K562 (cell line): ENCODE data around the gene ABCG2. TPM values are rescaled to one million over a fixed set of nuclear protein-coding genes. Genes with fewer than 3 reads are reported as not detected.

ENCODE experiments used
- ATAC-seq: fragments of 200-7000 bp; cut with Tn5 transposase; 3 replicates; pipeline ENCODE4 v1.9.1; 2020; ENCODE audit warnings: moderate library complexity
- BruUV-seq: library from RNA; stranded (reverse); fragments of 400-500 nt; replicated peaks from 2 replicates; lab custom pipeline; 2021; lab: Mats Ljungman, UMichigan
- CTCF ChIA-PET: fragments of 300-600 bp; formaldehyde crosslinking; extraction: SDS; loops from one replicate; lab custom pipeline; 2021; ENCODE audit warnings: low intra/inter-chr PET ratio; lab: Yijun Ruan, JAX
- POLR2A ChIA-PET: fragments of 300-600, 350-650 bp; sonication (Branson Sonifier 250); formaldehyde crosslinking; extraction: SDS; loops from one replicate; lab custom pipeline; 2021; ENCODE audit warnings: antibody characterized with exemption, inconsistent platforms; lab: Yijun Ruan, JAX
- DNase-seq, 4 experiments: peaks; one replicate each; pipeline versions ENCODE4 v3.0.0 to v3.0.0-alpha.2; 2011 to 2018; ENCODE audit warnings: low spot score in 3 of 4, mixed read lengths in 3 of 4; ENCODE audit errors: extremely low read depth in 1 of 4
- FAIRE-seq: peaks from 2 replicates; lab custom pipeline; 2011; peaks lifted over from hg19 to GRCh38; lab: Jason Lieb, UNC
- H2AFZ ChIP-seq: 2 replicates; pipeline ENCODE4 v1.6.0; 2011; ENCODE audit warnings: low read depth, low read length, control low read depth, inconsistent platforms
- H3K27ac ChIP-seq: fragments of 200-600 bp; 3 replicates; pipeline ENCODE4 v1.8.0; 2011; ENCODE audit warnings: low read depth, mild to moderate bottlenecking, control low read depth, inconsistent platforms, low read length, moderate library complexity, mixed read lengths; ENCODE audit errors: extremely low read depth
- H3K27me3 ChIP-seq, 2 experiments: fragments of 300-600 bp in 1 of 2; 2 replicates in 1 of 2; 3 replicates in 1 of 2; pipeline versions ENCODE4 v1.6.0 to v1.8.0; 2011; ENCODE audit warnings: inconsistent platforms in 2 of 2, low read length in 2 of 2, mild to moderate bottlenecking in 1 of 2, mixed read lengths in 1 of 2, moderate library complexity in 1 of 2; ENCODE audit not compliant: control insufficient read depth in 2 of 2, insufficient read depth in 2 of 2
- H3K36me3 ChIP-seq: fragments of 300-600 bp; 3 replicates; pipeline ENCODE4 v1.8.0; 2011; ENCODE audit warnings: mild to moderate bottlenecking, low read length, inconsistent platforms; ENCODE audit not compliant: control insufficient read depth, insufficient read depth
- H3K4me1 ChIP-seq, 2 experiments: fragments of 200-600 bp in 1 of 2; replicated peaks in 1 of 2; 2 replicates in 1 of 2; 3 replicates in 1 of 2; pipeline versions ENCODE4 v1.5.1 to v1.8.0; 2011; ENCODE audit warnings: inconsistent platforms in 2 of 2, low read length in 2 of 2, mild to moderate bottlenecking in 1 of 2, mixed read lengths in 1 of 2, moderate library complexity in 1 of 2; ENCODE audit not compliant: control insufficient read depth in 2 of 2, insufficient read depth in 2 of 2
- H3K4me2 ChIP-seq: 2 replicates; pipeline ENCODE4 v1.6.1; 2011; ENCODE audit warnings: low read length, control low read depth, inconsistent platforms, mixed read lengths; ENCODE audit not compliant: insufficient read depth
- H3K4me3 ChIP-seq: fragments of 200-600 bp; sonication (generic), shearing (Covaris generic); 2 replicates; pipeline ENCODE4 v1.5.1; 2016; ENCODE audit warnings: control low read depth, inconsistent platforms
- H3K79me2 ChIP-seq: fragments of 200-600 bp; 3 replicates; pipeline ENCODE4 v1.8.0; 2011; ENCODE audit warnings: low read length, inconsistent platforms; ENCODE audit not compliant: control insufficient read depth, insufficient read depth
- H3K9ac ChIP-seq, 2 experiments: 2 replicates each; pipeline versions ENCODE4 v1.6.0 to v1.6.1; 2011; ENCODE audit warnings: low read depth in 2 of 2, low read length in 2 of 2, control low read depth in 1 of 2, inconsistent platforms in 1 of 2, mild to moderate bottlenecking in 1 of 2, mixed read lengths in 1 of 2; ENCODE audit not compliant: insufficient read depth in 1 of 2
- H3K9me1 ChIP-seq: one replicate; pipeline ENCODE4 v1.6.0; 2011; ENCODE audit warnings: inconsistent platforms, mild to moderate bottlenecking, low read length, moderate library complexity; ENCODE audit not compliant: control insufficient read depth, insufficient read depth
- H3K9me3 ChIP-seq: replicated peaks from 2 replicates; pipeline ENCODE4 v1.5.1; 2011; ENCODE audit warnings: low read depth, low read length, inconsistent platforms; ENCODE audit not compliant: control insufficient read depth, insufficient read depth
- H4K20me1 ChIP-seq: replicated peaks from 2 replicates; pipeline ENCODE4 v1.6.1; 2011; ENCODE audit warnings: low read length, inconsistent platforms, mixed read lengths; ENCODE audit not compliant: control insufficient read depth, insufficient read depth
- ARNT ChIP-seq, 2 experiments: fragments of 450-650 bp; IDR thresholded peaks; 2 replicates each; pipeline ENCODE4 v1.6.1; 2016; ENCODE audit warnings: mild to moderate bottlenecking in 1 of 2
- C11orf30 ChIP-seq: fragments of 450-650 bp; IDR thresholded peaks from 2 replicates; pipeline ENCODE4 v1.6.1; 2016; ENCODE audit warnings: low read depth, mild to moderate bottlenecking
- CEBPZ ChIP-seq: fragments of 150-350 bp; IDR thresholded peaks from 2 replicates; pipeline ENCODE4 v1.6.1; 2014; ENCODE audit warnings: low read depth, mild to moderate bottlenecking, low read length, borderline replicate concordance
- ETS2 ChIP-seq: IDR thresholded peaks from 2 replicates; pipeline ENCODE4 v1.6.1; 2016; ENCODE audit warnings: borderline replicate concordance, missing genetic modification characterization, mild to moderate bottlenecking, moderate library complexity, missing compliant biosample characterization; ENCODE audit not compliant: poor library complexity, severe bottlenecking
- GTF2F1 ChIP-seq: IDR thresholded peaks from 2 replicates; pipeline ENCODE4 v1.6.1; 2011; ENCODE audit warnings: low read depth, low read length, improper control_type of control experiment
- HDAC3 ChIP-seq: fragments of 450-650 bp; IDR thresholded peaks from 2 replicates; pipeline ENCODE4 v1.6.1; 2018; ENCODE audit warnings: borderline replicate concordance, mild to moderate bottlenecking, moderate library complexity; ENCODE audit not compliant: partially characterized antibody
- HMGXB4 ChIP-seq: sonication (generic); formaldehyde crosslinking; IDR thresholded peaks from 2 replicates; pipeline ENCODE4 v1.8.1; 2023; ENCODE audit warnings: mild to moderate bottlenecking, missing genetic modification reagents
- MAFG ChIP-seq: fragments of 450-650 bp; conservative IDR thresholded peaks from 2 replicates; pipeline ENCODE4 v1.6.1; 2016; ENCODE audit warnings: missing genetic modification characterization, missing compliant biosample characterization
- SAP30 ChIP-seq: fragments of 200-600 bp; sonication (generic); IDR thresholded peaks from 2 replicates; pipeline ENCODE4 v1.6.1; 2012; ENCODE audit warnings: borderline replicate concordance, low read depth, mild to moderate bottlenecking, moderate library complexity, low read length, control low read depth, inconsistent platforms; ENCODE audit not compliant: insufficient read depth, poor library complexity, severe bottlenecking
- SMARCA4 ChIP-seq: fragments of 450-650 bp; IDR thresholded peaks from 2 replicates; pipeline ENCODE4 v1.6.1; 2016
- SRSF1 ChIP-seq: fragments of 200-400 bp; formaldehyde crosslinking; IDR thresholded peaks from 2 replicates; pipeline ENCODE4 v1.6.1; 2017; ENCODE audit warnings: mild to moderate bottlenecking, low read depth, low read length, moderate library complexity
- TCF15 ChIP-seq: fragments of 250-450 bp; sonication (Bioruptor Pico); IDR thresholded peaks from 2 replicates; pipeline ENCODE4 v1.8.0; 2022; ENCODE audit warnings: moderate library complexity, mild to moderate bottlenecking, inconsistent platforms
- VEZF1 ChIP-seq: fragments of 200-800 bp; sonication (Bioruptor generic); IDR thresholded peaks from 2 replicates; pipeline ENCODE4 v1.6.1; 2017; ENCODE audit warnings: missing genetic modification characterization, missing compliant biosample characterization
- ZNF12 ChIP-seq: sonication (generic); formaldehyde crosslinking; IDR thresholded peaks from 2 replicates; pipeline ENCODE4 v1.4.0; 2020; ENCODE audit warnings: mild to moderate bottlenecking, missing genetic modification reagents
- WGBS: fragments of 100-300 bp; shearing (Covaris generic); methylation state at CpG from one replicate; pipeline ENCODE4 v1.1.6; 2016; ENCODE audit warnings: low coverage, mixed read lengths; ENCODE audit not compliant: insufficient coverage; ENCODE audit errors: missing lambda C conversion rate; 5-methylcytosine and 5-hydroxymethylcytosine counted together
- in situ Hi-C: fragments of 300-500 bp; cut with MboI; formaldehyde crosslinking; loops from 4 replicates; pipeline ENCODE4 v1.15.0; 2018; ENCODE audit warnings: inconsistent platforms, mixed read lengths
- intact Hi-C: fragments of 100-400 bp; cut with micrococcal nuclease; formaldehyde crosslinking; loops from 2 replicates; pipeline ENCODE4 v1.14.2; 2022
- polyA plus RNA-seq, 8 experiments: library from polyadenylated mRNA; depleted of rRNA in 4 of 8; stranded (reverse) in 5 of 8; unstranded in 3 of 8; fragments of >200 nt; fragmentation: Nextera tagmentation in 2 of 8; fragmentation: Illumina TruSeq in 1 of 8; extraction: Ambion mirVana in 2 of 8; extraction: Trizol in 1 of 8; gene quantifications; 2 replicates each; pipeline versions ENCODE4 v1.2.1 to v1.2.3, GENCODE V29; 2011 to 2014; ENCODE audit warnings: inconsistent platforms in 1 of 8, missing spikeins in 1 of 8
- total RNA-seq, 7 experiments: library from RNA; depleted of rRNA in 6 of 7; stranded (reverse); fragments of >200 nt in 6 of 7; fragmentation: Illumina TruSeq in 2 of 7; extraction: Trizol in 2 of 7; gene quantifications; 2 replicates each; pipeline versions ENCODE4 v1.2.1 to v1.2.3, GENCODE V29; 2011 to 2021; ENCODE audit warnings: low replicate concordance in 1 of 7

Gene ABCG2
- total and polyA plus RNA-seq, 9 of the 15 experiments (the other 6 are each of a cell fraction or from before 2014, with no cell fraction given): 0.01 to 0.36 (median 0.11) TPM; not detected in 4

- no peak for TF ChIP-seq SAP30
- TF ChIP-seq SMARCA4: no peak
Measured at GRCh38 chr4:88041626-88042025, 116.8 kb downstream of the ABCG2 start (continued).

- H4K20me1 ChIP-seq: no peaks in the 10 kb centered on the region
- H3K79me2 ChIP-seq: no peaks in the 10 kb centered on the region
- no peak overlapping the region for H3K9ac ChIP-seq
- CTCF ChIA-PET: no interaction called here
- H3K9me3 ChIP-seq: no peaks in the 10 kb centered on the region
- no peak overlapping the region for H3K27ac ChIP-seq
- in situ Hi-C loops: no loop called here
- H3K36me3 ChIP-seq: no peaks in the 10 kb centered on the region
- POLR2A ChIA-PET: interaction anchor here (0.6 kb wide), 1 partner anchor 36 kb away, joined by 4 read pairs; no protein-coding TSS in a partner anchor
- ATAC-seq (no peak), FAIRE-seq (no peak), DNase-seq (no peak)
- WGBS: 12% methylated on average over 3 of the region's 3 CpGs
- intact Hi-C loops: no loop called here
- H3K27me3 ChIP-seq: no peaks in the 10 kb centered on the region; a peak in 1 of 5 replicates
- no peak overlapping the region for H3K4me3 ChIP-seq
- no peak overlapping the region for H3K4me2 ChIP-seq
- no peaks in the 10 kb centered on the region for H3K9me1 ChIP-seq
- H2AFZ ChIP-seq: no peak overlapping the region
- no TSS peak for BruUV-seq
- no peaks in the 10 kb centered on the region for H3K4me1 ChIP-seq
- no peak for TF ChIP-seq SRSF1
- no peak for TF ChIP-seq GTF2F1
- no peak for TF ChIP-seq HMGXB4 (CRISPR knock-in tag)
- no peak for TF ChIP-seq HDAC3
- TF ChIP-seq CEBPZ: no peak
- no peak for TF ChIP-seq VEZF1
- TF ChIP-seq ETS2 (tag): no peak
- TF ChIP-seq TCF15 (CRISPR knock-in tag): no peak
- 0 out of 2 replicates have a peak, but pooled peaks have one; percentile 25 for TF ChIP-seq C11orf30
- peak; percentile 25; the same call in 1 of the 2 replicates for TF ChIP-seq MAFG (tag)
- no peak for TF ChIP-seq ZNF12
- no peak for TF ChIP-seq ARNT (IDR thresholded peaks at IDR 0.05)
Measured at GRCh38 chr4:88040707-88041106, 117.7 kb downstream of the ABCG2 start.
